T-helper 2 cell treated with Interferon-gamma antibody and Interleukin-4, amounts not matched to agents 5 μg/mL and 100 μg/mL, for 36 hours (primary cell): ENCODE results near the gene YPEL4.

Experiments used
- DNase-seq: peaks from one replicate; pipeline ENCODE4 v3.0.0; 2021; ENCODE audit warnings: low spot score
- H3K27ac Mint-ChIP-seq: one replicate; pipeline ENCODE4 v1.8.0; 2021; ENCODE audit warnings: mild to moderate bottlenecking, mixed read lengths
- H3K27me3 Mint-ChIP-seq: one replicate; pipeline ENCODE4 v1.8.0; 2021; ENCODE audit warnings: low read depth, mixed read lengths
- H3K36me3 Mint-ChIP-seq: one replicate; pipeline ENCODE4 v1.8.0; 2021; ENCODE audit warnings: low read depth, mixed read lengths
- H3K4me1 Mint-ChIP-seq: one replicate; pipeline ENCODE4 v1.8.0; 2021; ENCODE audit warnings: low read depth, mixed read lengths
- H3K4me3 Mint-ChIP-seq: one replicate; pipeline ENCODE4 v1.8.0; 2022; ENCODE audit warnings: mild to moderate bottlenecking, moderate library complexity, mixed read lengths
- H3K9me3 Mint-ChIP-seq: one replicate; pipeline ENCODE4 v1.8.0; 2021; ENCODE audit warnings: mixed read lengths

YPEL4 gene

DNA sequence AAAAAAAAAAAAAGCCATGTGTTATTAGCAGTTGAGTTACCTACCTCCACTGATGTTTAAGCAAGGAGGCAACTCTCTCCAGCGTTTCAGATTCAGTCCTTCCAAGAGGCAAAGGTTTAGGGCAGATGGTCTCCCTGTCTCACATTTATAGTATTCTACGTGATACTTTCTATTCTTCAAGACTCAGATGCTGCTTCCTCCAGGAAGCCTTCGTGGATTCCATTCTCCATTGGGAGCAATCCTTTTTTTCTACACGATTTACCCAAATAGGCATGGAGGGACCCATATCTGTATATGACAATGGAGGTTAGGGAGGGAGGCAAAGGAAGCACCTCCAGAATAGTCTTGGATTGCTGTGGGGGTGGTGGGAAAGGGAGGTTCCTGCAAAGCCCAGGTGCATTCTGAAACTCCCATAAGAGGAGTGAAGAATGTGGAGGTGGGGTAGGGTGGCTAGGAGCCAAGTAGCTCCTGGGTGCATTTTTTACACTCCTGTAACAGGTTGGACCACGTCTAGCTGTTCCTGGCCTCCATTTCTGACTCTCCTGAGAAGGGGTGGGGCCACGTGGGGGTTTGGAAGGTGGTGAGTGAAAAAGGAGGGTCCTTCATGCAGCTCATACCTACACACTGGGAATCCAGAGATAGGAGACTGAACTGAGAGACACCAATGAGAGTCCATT, 16.2 kb downstream of the YPEL4 start:
- peaks cover 35% of the 10 kb centered on the region for H3K27me3 Mint-ChIP-seq
- H3K36me3 Mint-ChIP-seq = no peaks in the 10 kb centered on the region
- H3K9me3 Mint-ChIP-seq = no peaks in the 10 kb centered on the region
- DNase-seq = no peak
- no peak overlapping the region for H3K27ac Mint-ChIP-seq
- H3K4me1 Mint-ChIP-seq = peaks cover 4% of the 10 kb centered on the region
- no peak overlapping the region for H3K4me3 Mint-ChIP-seq

DNA sequence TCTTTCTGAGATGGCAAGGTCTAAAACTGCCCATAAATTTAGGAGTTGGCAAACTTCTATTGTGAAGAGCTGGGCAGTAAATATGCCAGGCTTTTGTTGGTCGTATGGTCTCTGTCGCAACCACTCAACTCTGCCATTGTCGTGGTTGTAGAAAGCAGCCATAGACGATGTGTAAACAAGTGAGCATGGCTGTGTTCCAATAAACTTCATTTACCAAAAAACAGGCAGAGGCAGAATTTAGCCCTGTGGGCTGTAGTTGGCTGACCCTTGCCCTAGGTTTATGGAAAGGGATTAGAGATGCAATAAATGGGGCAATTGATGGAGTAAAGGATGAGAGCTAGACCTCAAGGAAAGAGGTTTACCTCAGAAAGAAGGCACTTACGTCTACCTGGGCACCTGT, 17.6 kb downstream of the YPEL4 start:
- H3K36me3 Mint-ChIP-seq = no peaks in the 10 kb centered on the region
- no peaks in the 10 kb centered on the region for H3K4me1 Mint-ChIP-seq
- no peaks in the 10 kb centered on the region for H3K9me3 Mint-ChIP-seq
- H3K27ac Mint-ChIP-seq = no peak overlapping the region
- H3K27me3 Mint-ChIP-seq = peaks cover 29% of the 10 kb centered on the region
- DNase-seq = no peak
- H3K4me3 Mint-ChIP-seq = no peak overlapping the region

DNA sequence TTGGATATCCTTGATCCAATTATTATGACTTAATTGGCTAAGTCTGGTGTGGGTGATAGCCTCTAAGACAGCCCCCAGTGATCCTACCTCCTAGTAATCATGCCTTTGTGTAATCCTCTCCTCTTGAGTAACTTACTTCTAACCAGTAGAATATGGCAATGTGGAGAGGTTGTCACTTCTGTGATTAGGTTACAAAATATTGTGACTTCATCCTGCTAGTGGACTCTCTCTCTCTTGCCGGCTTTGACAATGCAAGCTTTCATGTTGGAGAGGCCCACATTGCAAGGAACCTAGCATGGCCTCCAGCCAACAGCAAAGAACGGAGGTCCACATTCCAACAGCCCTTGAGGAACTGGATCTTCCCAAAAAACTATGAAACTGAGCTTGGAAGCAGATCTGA, 19.5 kb downstream of the YPEL4 start:
- Mint-ChIP-seq H3K4me1 (no peaks in the 10 kb centered on the region), H3K9me3 (no peaks in the 10 kb centered on the region), H3K36me3 (no peaks in the 10 kb centered on the region), H3K4me3 (no peak overlapping the region), H3K27me3 (peaks cover 24% of the 10 kb centered on the region), H3K27ac (no peak overlapping the region)
- DNase-seq = no peak

DNA sequence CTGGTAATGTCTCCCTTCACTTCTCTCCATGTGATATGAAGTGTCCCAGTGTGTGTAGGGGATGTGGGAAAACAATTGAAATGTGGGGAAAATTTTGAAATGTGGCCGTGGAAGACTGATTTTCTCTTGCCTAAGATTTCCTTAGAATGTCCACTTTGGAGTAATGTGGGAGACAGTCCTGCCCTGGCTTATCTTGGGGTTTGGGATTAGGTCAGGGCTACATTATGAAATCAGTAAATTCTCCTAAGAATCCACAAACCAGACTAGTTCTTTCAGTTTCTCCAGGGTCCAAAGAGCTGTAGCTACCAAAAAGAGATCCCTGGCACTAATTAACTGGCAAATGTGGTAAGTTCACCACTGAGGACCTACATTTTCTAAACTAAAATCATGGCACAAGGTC, 22.8 kb downstream of the YPEL4 start:
- no peak overlapping the region for H3K27ac Mint-ChIP-seq
- peaks cover 9% of the 10 kb centered on the region for H3K27me3 Mint-ChIP-seq
- H3K4me1 Mint-ChIP-seq = no peaks in the 10 kb centered on the region
- H3K9me3 Mint-ChIP-seq = no peaks in the 10 kb centered on the region
- H3K36me3 Mint-ChIP-seq = no peaks in the 10 kb centered on the region
- DNase-seq = no peak
- no peak overlapping the region for H3K4me3 Mint-ChIP-seq

DNA sequence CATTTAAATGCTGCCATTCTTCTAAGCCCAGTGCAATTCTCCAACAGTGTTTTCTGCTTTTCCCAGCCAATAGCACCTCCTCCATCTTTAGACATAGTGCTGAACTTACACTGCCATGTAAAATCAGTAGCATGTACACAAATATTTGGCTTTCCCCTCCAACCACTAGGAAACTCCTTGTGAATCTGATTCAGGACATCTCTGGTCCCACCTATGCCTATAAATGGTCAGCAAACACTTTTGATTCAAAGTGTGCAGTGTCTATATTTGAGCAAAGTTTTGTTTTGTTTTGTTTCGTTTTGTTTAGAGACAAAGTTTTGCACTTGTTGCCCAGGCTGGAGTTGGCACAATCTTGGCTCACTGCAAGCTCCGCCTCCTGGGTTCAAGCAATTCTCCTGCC, 24.8 kb downstream of the YPEL4 start:
- peaks cover 2% of the 10 kb centered on the region for H3K27me3 Mint-ChIP-seq
- no peak overlapping the region for H3K27ac Mint-ChIP-seq

DNA sequence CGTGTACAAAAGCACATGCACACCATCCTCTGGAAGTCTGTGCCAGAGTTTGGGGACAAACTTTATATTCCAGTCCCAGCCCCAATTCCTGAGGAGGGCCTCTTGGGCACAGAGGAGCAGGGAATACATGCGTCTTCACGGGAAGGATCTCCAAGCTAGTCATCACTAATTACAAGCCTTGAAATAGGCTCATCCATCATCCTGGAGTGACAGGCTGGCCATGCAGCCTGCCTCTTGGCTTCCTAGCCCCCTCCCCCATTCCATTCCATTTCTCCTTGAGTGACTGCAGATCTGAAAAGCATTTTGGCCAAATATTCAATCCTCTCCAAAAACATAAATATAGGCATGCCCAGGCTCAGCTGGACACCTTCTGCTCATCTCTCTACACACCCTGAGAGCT, 27.4 kb downstream of the YPEL4 start:
- H3K9me3 Mint-ChIP-seq = peaks cover 15% of the 10 kb centered on the region
- DNase-seq = no peak
- no peaks in the 10 kb centered on the region for H3K36me3 Mint-ChIP-seq
- no peaks in the 10 kb centered on the region for H3K4me1 Mint-ChIP-seq
- H3K27ac Mint-ChIP-seq = no peak overlapping the region
- H3K27me3 Mint-ChIP-seq = no peaks in the 10 kb centered on the region
- H3K4me3 Mint-ChIP-seq = no peak overlapping the region

More for the DNA sequence above, 24.8 kb downstream of the YPEL4 start:
- no peak for DNase-seq
- no peaks in the 10 kb centered on the region for H3K36me3 Mint-ChIP-seq
- H3K4me3 Mint-ChIP-seq = no peak overlapping the region
- H3K9me3 Mint-ChIP-seq = peaks cover 10% of the 10 kb centered on the region
- no peaks in the 10 kb centered on the region for H3K4me1 Mint-ChIP-seq

DNA sequence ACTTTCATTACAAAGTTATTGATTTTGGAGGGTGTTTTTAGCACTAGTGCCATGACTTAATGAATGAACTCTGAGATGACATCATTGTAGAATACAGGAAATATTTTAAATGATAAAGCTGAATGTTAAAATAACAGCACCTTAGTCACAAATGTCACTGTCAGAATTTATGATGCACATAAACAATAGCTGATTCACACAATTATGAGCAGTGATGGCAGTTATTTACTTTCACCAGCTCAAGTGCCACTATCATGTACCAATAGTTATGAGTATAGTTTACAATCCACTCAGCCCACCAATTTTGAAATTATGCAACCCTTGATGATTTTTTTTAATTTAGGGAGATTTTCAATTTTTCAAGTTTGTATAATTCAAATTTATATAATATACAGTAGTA, 29.2 kb downstream of the YPEL4 start:
- no peaks in the 10 kb centered on the region for H3K27me3 Mint-ChIP-seq
- H3K4me3 Mint-ChIP-seq = no peak overlapping the region
- DNase-seq = no peak
- no peaks in the 10 kb centered on the region for H3K36me3 Mint-ChIP-seq
- peaks cover 15% of the 10 kb centered on the region for H3K9me3 Mint-ChIP-seq
- H3K27ac Mint-ChIP-seq = no peak overlapping the region
- no peaks in the 10 kb centered on the region for H3K4me1 Mint-ChIP-seq

DNA sequence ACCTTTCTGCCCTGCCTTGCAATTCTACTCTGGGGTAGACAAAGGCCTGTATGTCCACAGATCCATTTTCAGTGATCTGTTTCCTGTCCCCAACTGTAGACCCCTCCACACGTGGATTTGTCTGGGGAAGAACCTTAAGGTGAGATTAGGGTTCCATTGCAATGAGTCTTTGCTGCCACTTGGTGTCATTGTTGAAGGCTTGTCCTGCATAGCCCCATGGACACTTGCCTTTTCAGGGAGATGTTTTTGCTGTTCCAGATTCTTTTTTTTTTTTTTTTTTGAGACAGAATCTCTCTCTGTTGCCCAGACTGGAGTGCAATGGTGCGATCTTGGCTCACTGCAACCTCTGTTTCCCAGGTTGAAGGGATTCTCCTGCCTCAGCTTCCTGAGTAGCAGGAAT, 30.4 kb downstream of the YPEL4 start:
- Mint-ChIP-seq H3K36me3 (no peaks in the 10 kb centered on the region), H3K4me3 (no peak overlapping the region), H3K4me1 (no peaks in the 10 kb centered on the region), H3K9me3 (peaks cover 15% of the 10 kb centered on the region), H3K27ac (no peak overlapping the region), H3K27me3 (no peaks in the 10 kb centered on the region)
- DNase-seq = no peak

DNA sequence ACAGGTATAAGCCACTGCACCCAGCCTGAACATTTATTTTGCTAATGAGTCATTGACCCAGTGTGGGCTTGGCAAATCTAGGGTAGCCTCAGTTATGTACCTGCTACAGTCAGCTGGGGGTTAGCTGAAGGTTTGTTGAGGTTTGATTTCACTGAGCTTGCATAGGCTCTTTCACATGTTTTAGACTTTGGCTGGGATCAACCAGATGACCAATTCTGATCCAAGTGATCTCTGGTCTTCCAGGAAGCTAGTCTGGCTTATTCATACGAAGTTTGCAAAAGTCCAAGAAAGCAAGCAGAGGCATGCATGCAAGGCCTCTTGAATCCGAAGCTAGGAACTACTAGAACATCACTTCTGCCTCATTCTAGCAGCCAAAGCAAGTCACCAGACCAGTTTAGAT, 31.3 kb downstream of the YPEL4 start:
- DNase-seq = no peak
- no peaks in the 10 kb centered on the region for H3K36me3 Mint-ChIP-seq

DNA sequence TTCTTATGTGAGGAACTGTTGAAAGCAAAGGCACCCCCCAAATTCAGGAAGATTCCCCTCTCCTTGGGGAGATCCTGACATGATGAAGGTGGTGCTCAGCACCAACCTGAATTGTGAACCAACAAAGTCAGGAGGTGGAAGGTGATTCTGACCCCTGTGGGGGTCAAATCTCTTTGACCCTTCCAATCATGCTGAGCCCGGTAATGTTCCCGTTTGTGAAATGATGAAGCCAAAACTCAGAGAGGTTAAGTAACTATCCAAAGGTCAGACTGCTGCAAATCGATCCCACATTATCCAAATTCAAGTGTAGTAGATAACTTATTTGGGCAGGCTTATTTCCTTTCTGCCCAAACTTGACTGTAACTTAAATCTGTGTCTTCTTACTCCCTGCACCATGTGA, 33.1 kb downstream of the YPEL4 start:
- no peaks in the 10 kb centered on the region for H3K36me3 Mint-ChIP-seq

More for the DNA sequence above, 31.3 kb downstream of the YPEL4 start:
- H3K27me3 Mint-ChIP-seq = no peaks in the 10 kb centered on the region
- H3K4me3 Mint-ChIP-seq = no peak overlapping the region
- H3K9me3 Mint-ChIP-seq = peaks cover 15% of the 10 kb centered on the region
- no peaks in the 10 kb centered on the region for H3K4me1 Mint-ChIP-seq
- no peak overlapping the region for H3K27ac Mint-ChIP-seq

DNA sequence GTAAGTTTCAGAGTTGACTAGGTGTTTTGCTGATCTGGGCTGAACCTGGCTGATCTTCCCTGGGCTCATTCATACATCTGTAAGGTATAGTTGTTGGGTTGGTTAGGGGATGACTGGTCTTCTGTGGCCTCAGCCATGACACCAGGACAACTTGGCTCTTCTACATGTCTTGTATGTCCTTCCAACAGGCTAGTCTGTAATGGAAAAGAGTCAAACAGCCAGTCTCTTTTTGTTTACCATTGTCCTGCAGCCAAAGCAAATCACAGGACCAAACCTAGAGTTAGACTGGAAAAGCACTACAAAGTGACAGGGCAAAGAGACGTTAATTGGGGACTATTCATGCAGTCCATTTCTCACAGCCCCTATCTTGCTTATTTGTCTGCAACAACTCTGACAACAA, 34.4 kb downstream of the YPEL4 start:
- no peaks in the 10 kb centered on the region for H3K36me3 Mint-ChIP-seq
- no peak for DNase-seq
- no peaks in the 10 kb centered on the region for H3K4me1 Mint-ChIP-seq

More for the DNA sequence above, 33.1 kb downstream of the YPEL4 start:
- H3K4me3 Mint-ChIP-seq = no peak overlapping the region
- H3K9me3 Mint-ChIP-seq = peaks cover 15% of the 10 kb centered on the region
- no peaks in the 10 kb centered on the region for H3K27me3 Mint-ChIP-seq
- no peak overlapping the region for H3K27ac Mint-ChIP-seq
- no peaks in the 10 kb centered on the region for H3K4me1 Mint-ChIP-seq
- no peak for DNase-seq

DNA sequence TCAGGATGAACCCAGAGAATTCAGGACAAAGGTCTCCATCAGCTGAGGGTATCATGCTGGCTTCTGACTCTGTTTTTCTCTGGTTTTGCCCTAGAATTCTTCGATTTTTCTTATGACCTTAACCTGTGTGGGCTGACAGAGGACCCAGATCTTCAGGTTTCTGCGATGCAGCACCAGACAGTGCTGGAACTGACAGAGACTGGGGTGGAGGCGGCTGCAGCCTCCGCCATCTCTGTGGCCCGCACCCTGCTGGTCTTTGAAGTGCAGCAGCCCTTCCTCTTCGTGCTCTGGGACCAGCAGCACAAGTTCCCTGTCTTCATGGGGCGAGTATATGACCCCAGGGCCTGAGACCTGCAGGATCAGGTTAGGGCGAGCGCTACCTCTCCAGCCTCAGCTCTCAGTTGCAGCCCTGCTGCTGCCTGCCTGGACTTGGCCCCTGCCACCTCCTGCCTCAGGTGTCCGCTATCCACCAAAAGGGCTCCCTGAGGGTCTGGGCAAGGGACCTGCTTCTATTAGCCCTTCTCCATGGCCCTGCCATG, 35.4 kb downstream of the YPEL4 start:
- no peak for DNase-seq
- peaks cover 3% of the 10 kb centered on the region for H3K9me3 Mint-ChIP-seq

More for the DNA sequence above, 34.4 kb downstream of the YPEL4 start:
- Mint-ChIP-seq H3K27ac (no peak overlapping the region), H3K27me3 (peaks cover 3% of the 10 kb centered on the region), H3K4me3 (no peak overlapping the region), H3K9me3 (peaks cover 4% of the 10 kb centered on the region)

DNA sequence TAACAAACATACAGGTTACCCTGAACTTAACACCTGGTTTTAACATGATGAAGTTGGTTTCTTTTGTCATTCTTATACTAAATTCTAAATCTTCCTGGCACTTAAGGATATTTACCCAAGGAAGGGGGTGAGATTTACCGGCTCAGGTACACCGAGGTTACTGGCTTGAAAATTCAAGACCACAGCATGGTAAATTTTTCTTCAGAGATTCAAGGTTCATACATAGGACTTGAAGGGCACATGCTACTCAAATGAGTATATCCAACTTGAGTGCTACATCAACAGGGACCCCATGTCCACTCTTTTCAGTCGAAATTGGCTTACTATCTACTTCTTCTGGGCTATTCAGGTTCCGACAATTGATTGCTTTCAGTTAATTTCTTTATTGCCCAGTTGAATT, 39.5 kb downstream of the YPEL4 start:
- no peaks in the 10 kb centered on the region for H3K36me3 Mint-ChIP-seq
- no peak overlapping the region for H3K4me3 Mint-ChIP-seq
- no peak for DNase-seq
- no peaks in the 10 kb centered on the region for H3K9me3 Mint-ChIP-seq
- peaks cover 12% of the 10 kb centered on the region for H3K27me3 Mint-ChIP-seq
- no peak overlapping the region for H3K27ac Mint-ChIP-seq
- no peaks in the 10 kb centered on the region for H3K4me1 Mint-ChIP-seq

More for the DNA sequence above, 35.4 kb downstream of the YPEL4 start:
- no peak overlapping the region for H3K27ac Mint-ChIP-seq
- H3K4me3 Mint-ChIP-seq = no peak overlapping the region
- H3K36me3 Mint-ChIP-seq = no peaks in the 10 kb centered on the region
- peaks cover 6% of the 10 kb centered on the region for H3K27me3 Mint-ChIP-seq
- H3K4me1 Mint-ChIP-seq = no peaks in the 10 kb centered on the region

DNA sequence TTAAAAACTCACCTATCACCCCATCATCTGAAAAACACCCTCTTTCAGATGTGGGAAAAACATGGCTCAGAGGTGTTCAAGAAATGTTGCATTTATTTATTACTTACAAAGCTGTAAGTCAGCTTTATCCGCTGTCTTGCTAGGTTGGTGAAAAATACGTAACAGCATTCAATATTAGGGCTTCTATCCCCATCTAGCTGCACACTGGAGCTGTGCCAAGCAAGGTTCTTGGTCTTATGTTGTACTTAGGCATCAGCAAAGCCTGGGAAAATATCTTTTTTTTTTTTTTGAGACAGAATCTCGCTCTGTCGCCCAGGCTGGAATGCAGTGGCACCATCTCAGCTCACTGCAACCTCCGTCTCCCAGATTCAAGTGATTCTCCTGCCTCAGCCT, 44.7 kb downstream of the YPEL4 start:
- H3K4me1 Mint-ChIP-seq = peaks cover 2% of the 10 kb centered on the region
- H3K27me3 Mint-ChIP-seq = peaks cover 10% of the 10 kb centered on the region
- DNase-seq = no peak
- no peaks in the 10 kb centered on the region for H3K9me3 Mint-ChIP-seq
- H3K36me3 Mint-ChIP-seq = no peaks in the 10 kb centered on the region
- no peak overlapping the region for H3K4me3 Mint-ChIP-seq
- H3K27ac Mint-ChIP-seq = no peak overlapping the region
